ENCODE data around the gene GSTM2.

DNA sequence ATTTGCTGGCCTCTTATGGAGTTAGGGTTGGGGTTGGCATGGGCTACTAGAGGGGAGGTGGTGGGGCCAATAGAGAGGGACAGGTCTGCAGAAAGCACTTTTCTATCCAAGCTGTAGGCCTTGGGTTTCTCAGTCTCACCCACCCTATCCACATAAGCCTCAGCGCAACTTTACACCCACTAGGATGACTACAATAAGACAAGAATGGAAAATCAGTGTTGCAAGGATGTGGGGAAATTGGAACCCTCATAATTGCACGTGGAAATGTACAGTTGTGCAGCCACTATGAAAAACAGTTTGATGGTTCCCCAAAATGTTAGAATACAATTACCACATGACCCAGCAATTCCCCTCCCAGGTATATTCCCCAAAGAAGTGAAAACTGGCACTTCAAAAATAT lies 26.0 kb upstream of the GSTM2 start:
- TF ChIP-seq POLR2A (IDR thresholded peaks at IDR 0.05) = no peak
- TF ChIP-seq CTCF (IDR thresholded peaks at IDR 0.05) = no peak

All from heart left ventricle (tissue), 13 donors.